OCI-LY3 (cell line): ENCODE measurements around the gene RWDD4.

ENCODE experiments used
- H2AFZ ChIP-seq: fragments of 200-600, 300-600 bp; shearing (Covaris generic); 2 replicates; pipeline ENCODE4 v1.6.0; 2014; ENCODE audit warnings: antibody characterized with exemption, low read depth, low read length
- H3K27ac ChIP-seq: fragments of 200-600, 300-600 bp; sonication (generic); 2 replicates; pipeline ENCODE4 v1.5.1; 2014; ENCODE audit warnings: mild to moderate bottlenecking, low read length, moderate library complexity, mixed read lengths
- H3K27me3 ChIP-seq: fragments of 200-600, 300-600 bp; sonication (generic); 2 replicates; pipeline ENCODE4 v1.6.1; 2014; ENCODE audit warnings: low read depth, low read length, mixed read lengths
- H3K36me3 ChIP-seq: fragments of 200-600, 300-600 bp; sonication (generic); replicated peaks from 2 replicates; pipeline ENCODE3; 2014; ENCODE audit warnings: low read depth, low read length, mixed read lengths
- H3K4me1 ChIP-seq: fragments of 300-600, 200-600 bp; sonication (generic); 2 replicates; pipeline ENCODE4 v1.6.1; 2014; ENCODE audit warnings: low read length, mixed read lengths
- H3K4me2 ChIP-seq: fragments of 200-600, 300-600 bp; sonication (generic); 2 replicates; pipeline ENCODE4 v1.6.1; 2014; ENCODE audit warnings: low read length, mixed read lengths
- H3K4me3 ChIP-seq: fragments of 300-600, 200-600 bp; sonication (generic); 2 replicates; pipeline ENCODE4 v1.5.1; 2014; ENCODE audit warnings: antibody characterized with exemption, mild to moderate bottlenecking, low read length, moderate library complexity
- H3K79me2 ChIP-seq: fragments of 300-600, 200-600 bp; shearing (Covaris generic); 2 replicates; pipeline ENCODE4 v1.6.1; 2014; ENCODE audit warnings: mild to moderate bottlenecking, low read length, mixed read lengths
- H3K9ac ChIP-seq: fragments of 300-600, 200-600 bp; shearing (Covaris generic); 2 replicates; pipeline ENCODE4 v1.6.0; 2014; ENCODE audit warnings: mild to moderate bottlenecking, low read length, moderate library complexity
- H3K9me3 ChIP-seq: fragments of 200-600, 300-600 bp; shearing (Covaris generic); 2 replicates; pipeline ENCODE4 v1.6.1; 2014; ENCODE audit warnings: low read length, mixed read lengths; ENCODE audit not compliant: insufficient read depth
- H4K20me1 ChIP-seq: fragments of 200-600, 300-600 bp; sonication (generic); 2 replicates; pipeline ENCODE4 v1.6.1; 2016; ENCODE audit warnings: low read length, mixed read lengths; ENCODE audit not compliant: insufficient read depth
- CTCF ChIP-seq: fragments of 200-600, 300-600 bp; sonication (generic); IDR thresholded peaks from 2 replicates; pipeline ENCODE4 v1.5.1; 2014; ENCODE audit warnings: antibody characterized with exemption, low read length, low read depth
- EZH2phosphoT487 ChIP-seq: fragments of 200-600 bp; shearing (Covaris generic); IDR thresholded peaks from 2 replicates; pipeline ENCODE4 v1.6.1; 2018; ENCODE audit warnings: antibody characterized with exemption, mixed run types, low read depth

Gene RWDD4

GRCh38 chr4:183591301-183591700 is 67.7 kb downstream of the RWDD4 start:
- Histone ChIP-seq H3K4me3 (no peak overlapping the region), H3K9me3 (no peaks in the 10 kb centered on the region), H3K4me1 (no peaks in the 10 kb centered on the region), H2AFZ (no peak overlapping the region), H3K27me3 (no peaks in the 10 kb centered on the region), H3K27ac (no peak overlapping the region), H4K20me1 (no peaks in the 10 kb centered on the region), H3K9ac (no peak overlapping the region), H3K79me2 (no peaks in the 10 kb centered on the region), H3K36me3 (no peaks in the 10 kb centered on the region), H3K4me2 (no peak overlapping the region)
- TF ChIP-seq CTCF = no peak
- no peak for TF ChIP-seq EZH2phosphoT487
